AG10803 (cell line): ENCODE data around the gene RABAC1.
A peak's percentile ranks its signal among the peaks of the same experiment; 100 is the strongest.

ENCODE experiments used
- DNase-seq: peaks from one replicate; pipeline ENCODE4 v3.0.0; 2010; ENCODE audit warnings: low read depth
- H3K4me3 ChIP-seq: 2 replicates; pipeline ENCODE4 v1.5.1; 2011; ENCODE audit warnings: mild to moderate bottlenecking, low read length, control low read depth
- TF ChIP-seq, protein P1 (sequence below): conservative IDR thresholded peaks from 2 replicates; pipeline ENCODE4 v1.5.1; 2011; ENCODE audit warnings: mild to moderate bottlenecking, low read length, control low read depth, inconsistent platforms

RABAC1 gene

DNA sequence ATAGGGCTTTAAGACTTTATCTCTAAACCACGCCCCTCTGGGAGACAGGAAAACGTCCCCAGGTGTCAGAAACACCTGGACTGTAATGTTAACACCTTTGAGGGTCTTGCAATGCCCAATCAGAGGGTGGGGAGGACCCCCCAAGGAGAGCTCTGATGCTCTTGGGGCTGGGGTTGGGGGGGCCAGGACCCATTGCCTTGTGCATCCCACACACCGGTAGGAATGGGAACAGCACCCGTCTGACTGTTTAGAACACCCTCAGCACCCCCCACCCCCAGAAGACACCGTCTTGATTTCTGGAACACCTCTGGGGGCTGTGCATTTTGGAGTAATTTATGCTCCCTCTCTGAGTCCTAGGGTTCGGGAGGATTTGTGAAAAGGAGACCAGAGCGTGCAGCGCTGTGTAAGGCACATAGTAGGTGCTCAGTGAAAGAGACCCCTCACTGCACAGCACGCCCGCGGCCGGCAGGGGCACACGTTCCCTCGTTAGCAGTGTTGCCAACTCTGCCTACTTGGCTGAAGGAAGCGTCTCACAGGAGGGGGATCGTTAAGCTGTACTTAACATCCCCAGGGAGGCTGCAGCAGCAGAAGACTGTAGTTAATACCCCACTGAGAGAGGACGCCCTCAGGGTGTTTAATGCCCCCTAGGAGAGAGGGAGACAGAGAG, 28.1 kb downstream of the RABAC1 start:
- no peak for DNase-seq
- TF ChIP-seq, protein P1, sequence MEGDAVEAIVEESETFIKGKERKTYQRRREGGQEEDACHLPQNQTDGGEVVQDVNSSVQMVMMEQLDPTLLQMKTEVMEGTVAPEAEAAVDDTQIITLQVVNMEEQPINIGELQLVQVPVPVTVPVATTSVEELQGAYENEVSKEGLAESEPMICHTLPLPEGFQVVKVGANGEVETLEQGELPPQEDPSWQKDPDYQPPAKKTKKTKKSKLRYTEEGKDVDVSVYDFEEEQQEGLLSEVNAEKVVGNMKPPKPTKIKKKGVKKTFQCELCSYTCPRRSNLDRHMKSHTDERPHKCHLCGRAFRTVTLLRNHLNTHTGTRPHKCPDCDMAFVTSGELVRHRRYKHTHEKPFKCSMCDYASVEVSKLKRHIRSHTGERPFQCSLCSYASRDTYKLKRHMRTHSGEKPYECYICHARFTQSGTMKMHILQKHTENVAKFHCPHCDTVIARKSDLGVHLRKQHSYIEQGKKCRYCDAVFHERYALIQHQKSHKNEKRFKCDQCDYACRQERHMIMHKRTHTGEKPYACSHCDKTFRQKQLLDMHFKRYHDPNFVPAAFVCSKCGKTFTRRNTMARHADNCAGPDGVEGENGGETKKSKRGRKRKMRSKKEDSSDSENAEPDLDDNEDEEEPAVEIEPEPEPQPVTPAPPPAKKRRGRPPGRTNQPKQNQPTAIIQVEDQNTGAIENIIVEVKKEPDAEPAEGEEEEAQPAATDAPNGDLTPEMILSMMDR = peak; percentile 36; the same call in 1 of the 2 replicates
- no peak overlapping the region for H3K4me3 ChIP-seq

DNA sequence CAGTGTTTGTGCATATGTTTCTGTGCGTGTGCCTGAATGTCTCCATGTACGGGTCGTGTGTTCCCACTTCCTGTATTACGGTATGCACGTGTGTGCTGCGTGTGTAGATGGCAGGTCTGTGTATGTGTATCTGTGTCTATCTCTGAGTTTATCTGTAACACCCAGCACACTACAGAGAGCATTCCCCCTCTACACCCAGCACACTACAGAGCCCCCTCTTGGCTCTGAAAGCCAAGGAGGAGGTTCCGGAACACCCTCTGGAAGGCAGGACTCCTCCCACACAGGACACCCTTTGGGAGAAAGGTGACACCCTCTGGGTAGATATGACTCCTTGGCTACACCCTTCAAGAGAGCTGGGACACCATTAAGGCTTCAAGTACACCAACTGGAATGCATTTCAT, 28.8 kb downstream of the RABAC1 start:
- TF ChIP-seq, protein P1 = no peak
- DNase-seq = no peak
- H3K4me3 ChIP-seq = no peak overlapping the region

DNA sequence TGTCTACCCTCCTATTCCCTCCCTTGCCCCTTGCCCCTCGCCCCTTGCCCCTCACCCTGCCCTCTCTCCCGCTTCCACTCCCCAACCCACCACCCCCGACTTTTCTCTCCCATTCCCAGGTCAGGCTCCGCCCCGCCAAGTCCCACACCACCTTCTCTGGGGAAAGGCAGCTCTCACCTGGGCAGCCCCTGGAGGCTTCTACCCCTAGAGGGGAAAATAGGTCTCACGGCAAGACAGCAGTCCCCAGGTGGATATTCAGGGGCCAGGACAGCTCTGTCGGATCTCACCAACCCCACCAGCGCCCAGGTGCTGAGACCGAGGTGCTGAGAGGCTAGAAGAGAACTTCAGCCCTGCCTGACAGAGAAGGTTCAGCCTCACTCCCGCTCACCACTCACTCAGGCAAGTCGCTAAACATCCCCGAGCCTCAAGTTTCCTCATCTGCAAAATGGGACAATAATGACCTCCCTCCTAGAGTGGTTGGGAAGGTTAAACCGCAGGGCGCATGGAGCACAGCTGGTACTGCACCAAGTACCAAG, 29.5 kb downstream of the RABAC1 start:
- no peak overlapping the region for H3K4me3 ChIP-seq
- no peak for DNase-seq
- TF ChIP-seq, protein P1 = no peak

DNA sequence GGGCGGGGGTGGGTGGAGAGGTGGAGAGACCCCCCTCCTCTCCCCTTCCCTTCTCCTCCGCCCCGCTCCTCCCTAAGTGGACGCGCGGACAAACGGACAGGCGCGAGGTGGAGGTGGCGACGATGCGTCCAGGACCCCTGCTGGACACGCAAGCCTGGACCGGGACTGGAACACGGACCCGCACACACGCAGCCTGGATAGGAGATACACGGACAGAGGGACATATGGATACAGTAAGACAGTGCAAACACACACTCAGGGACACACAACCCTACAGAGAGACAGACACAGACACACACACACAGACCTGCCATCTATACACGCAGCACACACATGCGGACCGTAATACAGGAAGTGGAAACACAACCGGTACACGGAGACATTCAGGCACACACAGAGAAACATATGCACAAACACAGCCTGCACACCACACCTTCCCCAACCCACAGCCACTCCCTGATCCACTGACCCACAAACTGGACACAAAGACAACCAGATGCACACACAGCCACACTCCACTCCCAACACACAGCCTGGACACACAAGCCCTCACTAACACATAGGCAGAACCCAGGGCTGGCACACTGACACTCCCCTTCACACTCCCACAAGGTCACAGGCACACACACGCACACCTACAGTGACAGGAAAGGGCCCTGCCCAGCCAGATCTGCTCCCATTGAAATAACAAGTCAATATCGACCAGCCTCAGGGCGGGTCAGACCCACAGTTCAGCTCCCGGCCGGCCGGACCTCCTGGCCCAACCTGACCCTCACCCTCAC, 30.2 kb downstream of the RABAC1 start:
- TF ChIP-seq, protein P1 = no peak
- DNase-seq = no peak
- H3K4me3 ChIP-seq = peak overlapping the region; percentile 23

DNA sequence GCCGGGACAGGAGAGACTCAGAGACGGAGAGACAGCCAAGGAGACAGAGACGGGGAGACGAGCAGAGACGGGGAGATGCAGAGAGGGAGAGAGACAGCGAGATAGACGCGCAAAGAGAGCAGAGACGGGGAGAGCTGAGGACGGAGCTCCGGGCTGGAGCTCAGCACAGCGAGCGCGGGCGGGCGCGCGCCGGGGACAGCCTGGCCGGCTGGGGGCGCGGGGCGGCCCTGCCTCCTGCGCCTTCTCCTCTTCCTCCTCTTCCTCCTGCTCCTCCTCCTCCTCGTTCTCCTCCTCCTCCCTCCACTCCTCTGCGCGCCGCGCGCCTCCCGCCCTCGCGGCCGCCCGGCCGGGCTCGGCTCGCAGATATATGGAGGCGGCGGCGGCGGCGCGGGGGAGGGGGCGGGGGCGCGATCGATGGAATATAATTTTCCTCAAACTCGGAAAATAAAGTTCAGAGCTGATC, 30.9 kb downstream of the RABAC1 start, which contains the start of gene ERFL:
Gene ERFL (minus strand): TSS at position 229 of the 463 bp plus-strand sequence. CDS start 15,530 bp downstream, outside the sequence.
- TF ChIP-seq, protein P1 = no peak
- peak within 1 kb of the TSS; percentile 43 for H3K4me3 ChIP-seq
- no peak for DNase-seq

DNA sequence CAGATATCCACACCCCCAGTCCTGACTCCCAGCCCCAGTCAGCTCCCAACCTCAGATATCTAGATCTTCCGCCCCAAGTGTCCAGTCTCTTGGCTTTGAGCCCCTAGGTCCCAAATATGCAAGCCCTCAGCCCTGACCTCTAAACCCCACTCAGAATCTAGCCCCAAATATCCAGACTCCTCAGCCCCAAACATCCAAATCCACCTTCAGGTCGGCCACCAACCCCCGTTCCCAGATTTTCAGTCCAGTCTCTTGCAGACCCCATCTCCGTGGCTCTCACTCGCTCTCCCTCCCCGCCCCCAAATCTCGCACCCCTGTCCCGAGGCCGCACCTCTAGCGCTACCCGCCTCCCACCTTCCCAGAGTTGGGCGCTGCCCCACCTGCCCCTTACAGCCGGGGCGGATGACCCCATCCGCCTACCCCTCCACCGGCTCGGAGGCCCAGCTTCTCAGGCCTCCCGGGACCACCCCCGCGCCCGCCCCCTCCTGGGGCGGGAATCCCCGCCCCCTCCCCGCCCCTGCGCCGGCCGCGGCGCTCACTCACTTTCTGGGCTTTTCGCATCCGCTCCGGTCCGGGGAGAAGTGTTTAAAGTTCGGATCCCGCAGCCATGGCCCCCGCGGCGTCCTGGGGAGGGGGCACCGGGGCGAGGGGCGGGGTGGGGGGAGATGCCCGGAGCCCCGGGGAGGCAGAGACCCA, 31.5 kb downstream of the RABAC1 start:
- no peak for DNase-seq

More for the DNA sequence above, 31.5 kb downstream of the RABAC1 start:
- TF ChIP-seq, protein P1 = no peak
- peak overlapping the region; percentile 43; the same call in 1 of the 2 replicates for H3K4me3 ChIP-seq
